ENCODE measurements around the gene CHP2.

DNA sequence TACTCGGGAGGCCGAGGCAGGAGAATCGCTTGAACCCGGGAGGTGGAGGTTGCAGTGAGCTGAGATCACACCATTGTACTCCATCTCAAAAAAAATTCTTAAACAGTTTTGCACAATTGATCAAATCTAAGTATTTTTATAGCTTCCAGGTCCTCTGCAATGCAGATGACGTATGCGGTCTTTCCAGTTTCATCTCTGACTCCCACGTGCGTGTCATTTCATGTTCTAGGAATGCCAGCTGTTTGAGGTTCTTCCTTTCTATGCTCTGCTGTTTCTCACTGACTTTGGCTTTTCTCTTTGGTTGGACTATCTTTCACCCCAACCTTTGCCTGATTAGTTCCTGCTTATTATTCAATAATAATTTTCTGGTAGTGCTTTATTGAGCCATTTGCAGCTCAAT lies 16.2 kb downstream of the CHP2 start:
- TF ChIP-seq, protein P1, sequence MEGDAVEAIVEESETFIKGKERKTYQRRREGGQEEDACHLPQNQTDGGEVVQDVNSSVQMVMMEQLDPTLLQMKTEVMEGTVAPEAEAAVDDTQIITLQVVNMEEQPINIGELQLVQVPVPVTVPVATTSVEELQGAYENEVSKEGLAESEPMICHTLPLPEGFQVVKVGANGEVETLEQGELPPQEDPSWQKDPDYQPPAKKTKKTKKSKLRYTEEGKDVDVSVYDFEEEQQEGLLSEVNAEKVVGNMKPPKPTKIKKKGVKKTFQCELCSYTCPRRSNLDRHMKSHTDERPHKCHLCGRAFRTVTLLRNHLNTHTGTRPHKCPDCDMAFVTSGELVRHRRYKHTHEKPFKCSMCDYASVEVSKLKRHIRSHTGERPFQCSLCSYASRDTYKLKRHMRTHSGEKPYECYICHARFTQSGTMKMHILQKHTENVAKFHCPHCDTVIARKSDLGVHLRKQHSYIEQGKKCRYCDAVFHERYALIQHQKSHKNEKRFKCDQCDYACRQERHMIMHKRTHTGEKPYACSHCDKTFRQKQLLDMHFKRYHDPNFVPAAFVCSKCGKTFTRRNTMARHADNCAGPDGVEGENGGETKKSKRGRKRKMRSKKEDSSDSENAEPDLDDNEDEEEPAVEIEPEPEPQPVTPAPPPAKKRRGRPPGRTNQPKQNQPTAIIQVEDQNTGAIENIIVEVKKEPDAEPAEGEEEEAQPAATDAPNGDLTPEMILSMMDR (IDR thresholded peaks at IDR 0.05) = no peak
- no peak for TF ChIP-seq POLR2A (IDR thresholded peaks at IDR 0.05)

Measured in testis (tissue), 2 donors.